ENCODE measurements around the gene SLC30A1.
"Not testable (repeated sequence)": the region's sequence is repeated elsewhere in the genome, so short reads cannot be mapped to it uniquely, and the experiment has no call there.

The SLC30A1 gene

DNA sequence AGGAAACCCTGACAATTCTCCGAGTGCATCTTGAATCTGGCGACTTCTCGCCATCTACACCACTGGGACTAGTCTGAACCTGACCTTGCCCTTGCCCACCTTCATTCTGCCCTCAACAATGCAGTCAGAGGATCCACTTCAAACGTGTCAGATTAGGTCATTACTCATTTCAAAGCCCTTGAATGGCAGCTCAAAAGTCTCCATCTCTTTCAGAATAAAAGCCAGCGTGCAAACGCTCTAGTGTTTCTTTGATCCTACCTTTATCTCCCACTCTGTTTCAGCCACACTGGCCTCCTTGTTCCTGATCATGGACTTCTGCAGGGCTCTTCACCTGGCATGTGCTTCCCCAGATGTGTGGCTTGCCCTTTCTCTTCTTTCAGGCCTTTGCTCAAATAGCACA, 31.3 kb downstream of the SLC30A1 start:
- no peak for DNase-seq

DNA sequence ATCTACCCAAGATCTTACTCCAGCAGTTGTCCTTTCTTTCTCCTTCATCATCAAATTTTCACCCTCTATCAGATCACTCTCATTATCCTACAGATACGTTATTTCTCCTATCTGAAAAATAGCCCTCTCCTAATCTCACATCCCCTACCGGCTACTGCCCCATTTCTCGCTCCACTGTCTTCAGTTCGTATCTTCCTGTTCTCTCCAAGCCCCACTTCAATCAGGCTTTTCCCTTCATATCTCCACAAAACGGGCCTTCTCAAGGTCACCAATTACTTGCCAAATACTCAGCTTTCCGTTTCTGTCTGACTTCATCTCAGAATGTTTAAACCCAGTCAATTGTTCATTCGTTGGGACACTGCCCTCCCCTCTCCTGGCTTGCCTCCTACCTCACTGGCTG, 32.4 kb downstream of the SLC30A1 start:
- DNase-seq = no peak

DNA sequence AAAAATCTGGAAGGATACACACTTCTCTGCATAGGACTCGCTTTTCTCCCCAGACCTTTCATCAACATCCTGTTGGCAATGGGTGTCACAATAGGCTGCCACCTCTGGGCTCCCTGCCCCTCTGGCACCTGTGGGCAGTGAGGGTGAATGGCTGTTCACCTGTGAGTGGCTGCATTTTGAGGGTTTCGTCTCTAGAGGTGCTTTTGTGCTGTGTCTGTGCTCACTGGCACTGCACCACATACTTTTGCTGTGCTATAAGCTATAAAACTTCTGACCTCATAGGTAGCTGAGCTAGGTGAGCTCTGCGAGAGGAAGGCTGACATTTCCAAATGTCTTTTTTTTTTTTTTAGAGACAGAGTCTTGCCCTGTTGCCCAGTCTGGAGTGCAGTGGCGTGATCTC, 35.9 kb downstream of the SLC30A1 start:
- DNase-seq = no peak

DNA sequence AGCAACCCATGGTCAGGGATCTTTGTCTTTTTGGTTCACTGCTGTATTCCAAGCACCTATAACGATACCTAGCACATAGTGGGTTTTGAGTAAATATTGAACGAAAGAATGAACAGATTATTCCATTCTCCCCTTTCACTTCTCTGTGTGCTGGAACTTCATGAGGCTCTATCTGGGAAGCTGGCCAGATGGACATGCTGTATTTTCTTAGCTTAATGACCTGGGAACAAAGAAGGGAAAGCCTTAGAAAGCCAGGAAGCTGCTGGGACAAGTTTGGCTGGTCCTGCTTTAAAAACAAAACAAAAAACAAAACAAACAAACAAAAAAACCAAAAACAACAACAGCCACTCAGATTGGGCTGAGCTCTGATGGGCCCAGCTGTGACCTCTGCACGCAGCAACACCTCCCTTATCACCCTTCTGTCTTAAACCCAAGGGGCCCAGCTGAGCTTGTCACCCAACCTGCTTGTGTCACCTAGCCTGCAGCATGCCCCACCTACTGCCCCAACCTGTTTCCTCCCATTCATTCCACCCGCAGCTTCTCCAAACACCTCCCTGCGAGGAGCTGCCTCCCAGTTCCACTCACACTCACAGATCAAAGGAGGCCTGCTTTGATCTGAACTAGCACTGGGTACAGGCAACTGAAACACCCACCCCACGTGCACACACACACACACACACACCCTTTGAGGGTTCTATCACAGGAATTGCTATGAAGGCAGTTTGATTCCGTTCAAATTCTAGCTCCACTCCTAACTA, 37.1 kb downstream of the SLC30A1 start:
- no peak for DNase-seq

DNA sequence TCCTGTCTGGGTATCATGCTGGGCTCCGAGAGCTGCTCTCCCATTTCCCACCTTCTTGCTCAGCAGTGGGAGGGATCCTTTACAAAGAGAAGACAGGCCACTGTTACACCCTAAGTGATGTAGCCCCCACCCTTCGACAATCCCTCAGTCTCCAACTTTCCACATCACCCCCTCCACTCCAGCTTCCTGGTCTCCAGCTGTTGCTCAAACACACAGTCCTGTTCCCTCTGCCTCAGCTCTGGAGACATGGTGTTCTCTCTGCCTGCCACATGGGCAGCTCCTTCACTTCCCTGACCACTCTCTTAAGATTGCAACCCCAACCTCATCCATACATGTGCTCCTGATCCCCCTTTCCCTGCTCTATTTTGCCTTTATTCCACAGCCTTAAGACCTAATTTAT, 37.7 kb downstream of the SLC30A1 start:
- no peak for DNase-seq

DNA sequence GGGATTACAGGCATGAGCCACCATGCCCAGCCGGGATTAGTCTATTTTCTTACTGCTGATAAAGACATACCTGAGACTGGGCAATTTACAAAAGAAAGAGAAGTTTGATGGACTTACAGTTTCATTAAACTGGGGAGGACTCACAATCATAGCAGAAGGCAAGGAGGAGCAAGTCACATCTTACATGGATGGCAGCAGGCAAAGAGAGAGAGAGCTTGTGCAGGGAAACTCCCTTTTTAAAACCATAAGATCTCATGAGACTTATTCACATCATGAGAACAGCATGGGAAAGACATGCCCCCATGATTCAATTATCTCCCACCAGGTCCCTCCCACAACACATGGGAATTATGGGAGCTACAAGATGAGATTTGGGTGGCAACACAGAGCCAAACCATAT, 38.1 kb downstream of the SLC30A1 start:
- DNase-seq = not testable (repeated sequence)

DNA sequence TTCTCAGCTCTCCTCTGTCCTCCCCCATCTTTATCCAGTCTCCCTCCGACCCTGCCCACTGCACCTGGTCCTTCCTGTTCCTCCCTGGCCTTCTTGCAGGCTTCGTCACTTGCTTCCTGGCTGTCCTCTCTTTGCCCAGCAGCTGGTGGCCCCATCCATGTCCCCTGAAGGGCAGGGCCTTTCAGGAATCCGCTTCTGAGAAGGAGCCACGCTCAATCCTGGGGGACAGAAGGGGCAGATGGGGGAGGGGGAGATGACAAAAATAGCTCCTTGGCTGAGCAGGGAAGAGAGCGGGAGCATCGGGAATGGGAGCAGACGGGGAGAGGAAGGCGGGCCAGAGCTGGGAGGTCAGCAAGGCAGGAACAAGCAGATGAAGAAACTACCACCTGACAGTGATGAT, 40.7 kb downstream of the SLC30A1 start:
- DNase-seq = no peak

DNA sequence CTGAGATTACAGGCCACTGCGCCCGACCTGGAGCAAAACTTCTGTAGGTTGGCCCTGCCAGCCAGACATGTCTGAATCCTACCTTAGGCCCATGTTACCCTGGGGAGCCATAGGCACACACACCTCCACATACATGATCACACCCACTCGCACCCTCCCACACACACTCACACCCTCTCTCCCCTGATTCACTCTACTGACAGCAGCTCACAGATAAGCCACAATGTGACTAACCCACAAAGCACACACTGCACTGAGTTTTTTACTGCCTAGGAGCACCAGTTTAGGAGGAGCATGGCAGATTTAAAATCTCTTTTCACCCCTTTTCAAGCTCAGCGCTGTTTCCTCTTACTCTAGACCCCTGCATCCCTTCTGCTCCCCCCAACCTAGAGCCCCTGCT, 41.7 kb downstream of the SLC30A1 start:
- DNase-seq = no peak

DNA sequence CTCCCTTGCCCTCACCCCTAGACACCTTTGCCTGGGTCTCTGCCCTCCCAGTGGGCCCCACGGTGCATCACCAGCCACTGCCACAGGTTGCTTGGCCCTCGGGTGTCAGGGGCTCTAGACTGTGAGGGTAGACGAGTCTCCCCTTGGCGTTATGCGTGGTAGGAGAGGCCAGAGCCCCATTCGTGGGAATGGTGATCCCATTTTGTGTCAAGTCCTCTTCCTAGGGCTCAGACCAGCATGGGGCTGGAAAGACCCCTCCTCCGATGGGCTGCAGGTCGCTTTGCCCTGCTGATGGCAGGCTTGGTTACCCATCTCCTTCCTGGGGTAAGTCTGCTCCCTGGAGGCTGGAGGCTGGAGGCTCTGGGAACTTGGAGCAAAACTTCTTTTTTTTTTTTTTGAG, 42.4 kb downstream of the SLC30A1 start:
- DNase-seq = no peak

DNA sequence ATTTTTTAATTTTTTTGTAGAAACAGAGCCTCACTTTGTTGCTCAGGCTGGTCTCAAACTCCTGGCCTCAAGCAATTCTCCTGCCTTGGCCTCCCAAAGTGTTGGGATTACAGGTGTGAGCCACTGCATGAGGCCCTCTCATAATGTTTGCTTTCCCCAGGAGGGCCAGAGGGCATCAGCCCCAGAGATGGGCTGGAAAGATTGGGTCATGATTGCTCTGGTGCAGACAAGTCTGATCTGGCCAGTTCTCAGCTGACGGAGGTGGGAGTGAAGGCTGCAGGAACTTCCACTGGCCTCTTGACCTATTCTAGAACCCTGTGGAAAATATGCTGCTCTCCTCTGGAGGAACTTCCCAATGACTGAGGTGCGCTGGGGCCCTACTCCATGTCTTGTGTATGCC, 43.6 kb downstream of the SLC30A1 start:
- DNase-seq = no peak

DNA sequence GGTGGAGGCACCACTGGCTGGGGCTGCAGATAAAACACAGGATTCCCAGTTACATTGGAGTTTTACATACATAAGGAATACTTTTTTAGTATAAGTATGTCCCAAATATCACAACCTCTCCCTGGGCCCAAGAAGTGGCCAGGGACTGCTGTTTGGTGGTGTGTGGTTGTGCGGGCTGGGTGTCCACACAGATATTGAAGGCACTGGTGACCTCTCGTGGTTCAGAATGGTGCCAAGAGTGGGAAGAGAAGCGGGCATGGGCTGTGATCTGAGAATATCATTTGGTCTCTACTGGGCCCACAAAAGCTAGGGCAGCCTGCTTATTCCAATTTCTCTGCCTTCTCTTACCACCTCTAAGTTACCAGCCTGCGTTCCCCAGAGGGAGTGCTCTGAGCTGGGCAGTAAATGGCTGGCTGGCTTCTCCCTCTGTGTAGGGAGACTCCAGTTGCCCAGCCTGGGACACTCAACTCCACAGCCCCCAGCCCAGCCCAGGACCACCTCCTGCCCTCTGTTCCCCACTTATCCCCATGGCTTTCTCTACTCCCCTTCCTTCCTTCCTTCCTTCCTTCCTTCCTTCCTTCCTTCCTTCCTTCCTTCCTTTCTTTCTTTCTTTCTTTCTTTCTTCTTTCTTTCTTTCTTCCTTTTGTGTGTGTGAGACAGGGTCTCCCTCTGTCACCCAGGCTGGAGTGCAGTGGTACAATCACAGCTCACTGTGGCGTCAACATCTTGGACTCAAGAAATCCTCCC, 44.2 kb downstream of the SLC30A1 start:
- no peak for DNase-seq

DNA sequence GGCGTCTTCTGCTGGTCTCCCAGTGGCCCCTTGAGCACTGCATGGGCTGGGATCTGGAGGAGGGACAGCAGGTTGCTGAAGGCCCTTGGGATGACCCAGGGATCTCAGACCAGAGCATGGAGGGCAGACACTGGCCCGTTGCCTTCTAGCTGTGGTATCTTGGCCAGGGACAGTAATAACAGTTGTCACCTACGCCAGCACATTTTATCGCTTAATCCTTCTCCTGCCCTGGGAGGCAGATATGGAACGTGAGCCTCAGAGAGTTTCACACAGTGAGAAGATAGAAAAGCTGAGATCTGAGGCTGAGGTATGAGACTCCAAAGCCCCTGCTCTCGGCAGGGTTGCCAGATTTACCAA, 46.9 kb downstream of the SLC30A1 start:
- DNase-seq = no peak

DNA sequence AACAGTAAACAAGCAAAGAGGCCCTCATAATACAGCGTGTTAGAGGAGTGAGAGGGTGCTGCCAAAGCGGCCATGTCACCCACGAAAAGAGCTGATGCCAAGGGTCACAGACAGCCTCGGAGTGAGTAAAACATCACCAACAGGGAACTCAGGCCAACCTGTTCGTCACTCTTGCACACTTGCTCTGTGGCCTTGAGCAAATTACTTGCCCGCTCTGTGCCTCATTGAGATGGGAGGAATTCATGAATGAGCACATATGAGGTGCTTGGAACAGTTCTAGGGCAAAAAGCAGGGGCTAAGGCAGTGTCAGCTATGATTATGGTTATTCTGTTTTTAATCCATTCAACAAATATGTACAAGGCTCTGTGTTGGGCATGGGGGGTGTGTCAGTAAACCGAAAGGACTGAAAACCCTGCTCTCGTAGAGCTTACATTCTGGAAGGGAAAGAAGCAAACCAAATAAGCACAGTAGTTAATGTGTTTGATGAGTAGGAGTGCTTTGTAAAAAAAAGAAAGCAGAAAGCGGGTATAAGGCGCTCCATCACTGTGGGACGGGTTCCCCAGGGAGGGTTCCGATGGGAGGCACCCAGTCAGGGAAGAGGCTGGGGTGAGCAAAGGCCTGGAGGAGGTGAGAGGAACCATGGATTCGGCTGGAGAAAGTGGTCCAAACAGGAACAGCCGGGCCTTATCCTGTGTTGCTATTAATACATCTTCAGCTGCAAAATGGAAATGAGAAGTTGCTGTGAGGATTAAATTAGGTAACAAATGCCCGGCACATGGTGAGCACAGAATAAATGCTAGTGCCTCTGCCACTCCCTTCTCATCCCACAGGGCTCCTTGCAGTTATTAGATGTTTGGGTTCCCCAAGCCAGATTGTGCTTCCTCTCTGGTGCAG, 47.5 kb downstream of the SLC30A1 start:
- no peak for DNase-seq

DNA sequence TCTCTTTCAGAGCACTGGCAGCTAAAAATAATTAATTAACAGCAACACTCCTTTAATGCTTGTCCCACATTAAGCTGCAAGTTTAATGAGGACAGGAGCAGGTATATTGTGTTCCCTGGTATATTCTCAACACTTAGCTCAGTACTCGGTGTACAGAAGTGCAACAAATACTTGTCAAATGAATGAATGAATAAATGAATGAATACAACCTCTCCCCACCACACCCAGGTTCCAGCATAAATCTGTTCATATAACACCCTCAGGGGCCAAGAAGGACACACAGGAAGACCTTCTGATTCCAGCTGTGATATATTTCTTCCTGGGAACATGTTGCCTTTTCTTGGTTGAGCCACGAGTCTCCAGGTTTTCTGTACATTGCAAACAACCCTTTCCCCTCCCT, 48.9 kb downstream of the SLC30A1 start:
- DNase-seq = no peak

DNA sequence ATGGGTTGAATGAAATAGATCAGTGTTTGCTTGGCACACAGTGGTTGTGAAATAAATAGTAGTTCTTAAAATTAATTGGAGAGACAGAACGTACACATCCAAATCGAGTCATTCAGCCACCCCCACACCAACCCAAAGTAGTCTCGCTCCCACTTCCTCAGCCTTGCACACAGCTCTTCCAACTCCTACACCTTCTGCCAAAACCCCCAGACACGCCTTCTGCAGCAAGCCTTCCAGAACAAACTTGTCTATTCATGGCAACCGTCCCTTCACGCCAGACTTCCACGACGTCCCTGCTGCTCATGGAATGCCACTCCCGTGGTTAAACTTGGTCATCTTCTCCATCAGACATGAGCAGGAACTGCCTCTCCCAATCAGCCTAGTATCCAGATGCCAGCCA, 49.5 kb downstream of the SLC30A1 start:
- DNase-seq = no peak

DNA sequence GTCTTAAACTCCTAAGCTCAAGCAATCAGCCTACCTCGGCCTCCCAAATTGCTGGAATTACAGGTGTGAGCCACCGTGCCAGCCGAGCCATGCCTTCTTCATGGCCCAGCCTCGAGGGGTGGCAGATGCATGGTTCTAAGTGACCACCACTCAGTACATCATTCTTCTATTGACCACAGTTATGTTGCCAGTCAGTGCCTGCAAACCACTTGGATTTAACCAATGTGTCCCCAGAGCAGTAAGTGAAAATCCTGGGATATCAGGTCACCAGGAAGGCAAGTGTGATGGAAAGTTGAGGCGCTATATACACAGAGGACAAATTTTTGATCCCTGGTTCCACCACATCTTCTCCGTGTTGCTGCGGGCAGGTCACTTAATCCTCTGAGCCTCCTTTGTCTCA, 50.0 kb downstream of the SLC30A1 start:
- no peak for DNase-seq

DNA sequence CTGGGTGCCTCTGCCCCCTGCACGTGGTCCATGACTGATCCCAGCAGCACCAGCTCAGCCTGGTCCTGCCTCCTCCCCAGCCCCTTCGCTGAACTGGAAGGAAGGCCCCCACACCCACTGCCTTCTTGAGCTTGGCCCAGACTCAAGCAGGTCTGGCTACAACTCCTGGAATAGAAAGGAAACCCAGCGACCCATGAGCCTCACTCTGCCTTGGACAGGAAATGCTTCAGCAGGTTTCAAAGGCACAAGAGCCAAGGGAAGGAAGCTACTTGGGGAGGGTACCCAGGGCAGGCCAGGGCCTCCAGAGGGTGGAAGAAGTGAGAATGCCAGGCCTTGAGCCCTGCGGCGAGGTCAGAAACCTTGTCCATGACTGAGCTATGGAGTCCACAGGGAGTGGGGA, 51.1 kb downstream of the SLC30A1 start:
- no peak for DNase-seq

DNA sequence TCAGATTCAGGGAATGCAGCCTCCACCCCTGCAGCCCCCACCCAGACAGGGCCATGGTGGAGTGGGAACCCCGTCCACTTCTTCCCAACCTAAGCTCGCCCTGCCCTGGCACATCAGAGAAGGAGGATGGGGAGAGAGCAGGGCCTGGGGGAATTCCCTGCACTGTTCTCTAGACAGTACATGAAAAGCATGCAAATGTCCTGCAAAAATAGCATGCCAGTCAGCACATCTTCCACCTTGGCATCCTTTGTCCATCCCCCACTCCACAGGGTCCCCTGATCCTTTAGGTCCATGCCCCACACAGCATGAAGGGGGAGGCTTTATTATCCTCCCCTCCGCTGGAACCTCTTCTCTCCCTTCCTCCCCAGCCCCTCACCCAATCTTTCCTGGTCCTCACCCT, 52.0 kb downstream of the SLC30A1 start:
- no peak for DNase-seq

DNA sequence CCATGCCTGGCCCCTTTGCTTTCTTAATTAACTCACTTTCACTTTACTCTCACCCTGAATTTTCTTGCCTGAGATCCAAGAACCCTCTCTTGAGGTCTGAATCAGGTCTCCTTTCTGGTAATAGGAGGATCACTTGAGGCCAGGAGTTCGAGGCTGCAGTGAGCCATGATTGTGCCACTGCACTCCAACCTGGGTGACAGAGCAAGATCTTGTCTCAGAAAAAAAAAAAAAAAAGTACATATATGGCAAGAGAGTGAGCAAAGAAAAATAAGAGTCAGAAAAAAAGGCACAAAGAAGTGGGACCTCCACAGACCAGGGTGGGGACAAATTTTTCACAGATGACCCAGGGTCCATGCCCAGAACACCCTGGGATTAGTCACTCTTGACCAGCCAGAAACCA, 52.9 kb downstream of the SLC30A1 start:
- no peak for DNase-seq

DNA sequence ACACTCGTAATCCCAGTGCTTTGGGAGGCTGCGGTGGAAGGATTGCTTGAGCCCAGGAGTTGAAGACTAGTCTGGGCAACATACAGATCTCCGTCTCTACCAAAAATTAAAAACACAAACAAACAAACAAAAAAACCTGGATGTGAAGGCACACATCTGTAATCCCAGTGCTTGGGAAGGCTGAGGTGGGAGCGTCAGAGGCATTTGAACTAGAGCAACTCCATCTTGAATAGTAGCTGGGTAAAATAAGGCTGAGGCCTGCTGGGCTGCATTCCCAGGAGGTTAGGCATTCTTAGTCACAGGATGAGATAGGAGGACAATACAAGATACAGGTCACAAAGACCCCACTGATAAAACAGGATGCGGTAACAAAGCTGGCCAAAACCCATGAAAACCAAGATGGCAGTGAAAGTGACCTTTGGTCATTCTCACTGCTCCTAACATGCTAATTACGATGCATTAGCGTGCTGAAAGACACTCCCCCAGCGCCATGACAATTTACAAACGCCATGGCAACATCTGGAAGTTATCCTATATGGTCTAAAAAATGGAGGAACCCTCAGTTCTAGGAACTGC, 53.8 kb downstream of the SLC30A1 start:
- no peak for DNase-seq

DNA sequence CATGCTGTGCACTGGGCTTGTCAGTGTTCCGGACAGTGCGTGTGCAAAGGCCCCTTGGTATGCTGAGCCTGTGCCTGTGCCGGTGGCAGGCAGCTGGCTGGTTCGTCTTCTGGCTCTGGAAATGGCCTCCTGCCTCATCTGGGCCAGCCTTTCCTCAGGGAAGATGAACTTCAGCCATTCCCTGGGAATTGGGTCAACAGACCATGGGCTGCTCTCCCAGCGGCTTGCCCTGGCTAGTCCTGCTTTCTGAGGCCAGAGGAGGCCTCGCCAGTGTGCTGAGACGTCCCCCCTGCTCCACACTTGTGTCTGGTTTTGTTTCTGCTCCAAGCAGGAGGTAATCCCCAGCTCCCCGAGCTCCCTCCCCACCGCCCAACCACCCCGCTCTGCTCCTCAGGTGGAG, 54.4 kb downstream of the SLC30A1 start:
- DNase-seq = no peak

DNA sequence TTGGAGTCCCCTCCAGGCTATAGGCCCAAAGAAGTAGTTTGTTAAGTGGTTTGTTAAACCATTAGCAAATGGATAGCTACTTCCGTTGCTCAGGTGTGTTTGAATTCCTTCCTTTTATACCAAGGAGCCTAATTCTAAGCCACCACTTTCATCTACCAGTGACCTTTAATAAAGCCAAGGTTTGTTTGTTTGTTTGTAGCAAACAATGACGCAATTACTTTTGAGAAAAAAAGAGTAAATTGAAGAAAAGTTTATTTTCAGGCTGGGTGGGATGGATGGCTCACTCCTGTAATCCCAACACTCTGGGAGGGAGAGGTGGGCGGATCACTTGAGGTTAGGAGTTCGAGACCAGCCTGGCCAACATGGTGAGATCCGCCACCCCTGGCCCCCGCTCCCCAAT, 56.2 kb downstream of the SLC30A1 start:
- no peak for DNase-seq

Data from T-helper 9 cell (primary cell).